B cell (primary cell): ENCODE measurements around the gene UNC13A.

Experiments
- EZH2 ChIP-seq: IDR thresholded peaks from 2 replicates; pipeline ENCODE4 v1.6.1; 2012; ENCODE audit warnings: borderline replicate concordance, low read depth, mild to moderate bottlenecking, moderate library complexity, low read length; ENCODE audit not compliant: insufficient read depth, poor library complexity, severe bottlenecking
- TF ChIP-seq, protein P1 (sequence below): fragments of 200-600 bp; IDR thresholded peaks from one replicate; pipeline ENCODE4 v1.8.0; 2022; ENCODE audit warnings: antibody characterized with exemption, mild to moderate bottlenecking

GRCh38 chr19:17648786-17649185 is 39.4 kb downstream of the UNC13A start:
- TF ChIP-seq, protein P1, sequence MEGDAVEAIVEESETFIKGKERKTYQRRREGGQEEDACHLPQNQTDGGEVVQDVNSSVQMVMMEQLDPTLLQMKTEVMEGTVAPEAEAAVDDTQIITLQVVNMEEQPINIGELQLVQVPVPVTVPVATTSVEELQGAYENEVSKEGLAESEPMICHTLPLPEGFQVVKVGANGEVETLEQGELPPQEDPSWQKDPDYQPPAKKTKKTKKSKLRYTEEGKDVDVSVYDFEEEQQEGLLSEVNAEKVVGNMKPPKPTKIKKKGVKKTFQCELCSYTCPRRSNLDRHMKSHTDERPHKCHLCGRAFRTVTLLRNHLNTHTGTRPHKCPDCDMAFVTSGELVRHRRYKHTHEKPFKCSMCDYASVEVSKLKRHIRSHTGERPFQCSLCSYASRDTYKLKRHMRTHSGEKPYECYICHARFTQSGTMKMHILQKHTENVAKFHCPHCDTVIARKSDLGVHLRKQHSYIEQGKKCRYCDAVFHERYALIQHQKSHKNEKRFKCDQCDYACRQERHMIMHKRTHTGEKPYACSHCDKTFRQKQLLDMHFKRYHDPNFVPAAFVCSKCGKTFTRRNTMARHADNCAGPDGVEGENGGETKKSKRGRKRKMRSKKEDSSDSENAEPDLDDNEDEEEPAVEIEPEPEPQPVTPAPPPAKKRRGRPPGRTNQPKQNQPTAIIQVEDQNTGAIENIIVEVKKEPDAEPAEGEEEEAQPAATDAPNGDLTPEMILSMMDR: no peak
- no peak for TF ChIP-seq EZH2
